WTC11 (cell line): ENCODE results near the gene FMNL3. TPM values are rescaled to one million over a fixed set of nuclear protein-coding genes. Genes with fewer than 3 reads are reported as not detected.

ENCODE experiments used
- ATAC-seq: fragments of 200-7000 bp; cut with Tn5 transposase; 2 replicates; pipeline ENCODE4 v1.10.0; 2021; ENCODE audit warnings: mild to moderate bottlenecking, moderate library complexity
- CTCF ChIA-PET: fragments of 300-600 bp; sonication (Branson Sonifier 250); formaldehyde crosslinking; loops from one replicate; lab custom pipeline; 2021; ENCODE audit warnings: antibody characterized with exemption; lab: Charles Lee
- POLR2A ChIA-PET: fragments of 350-600 bp; sonication (Branson Sonifier 250); formaldehyde crosslinking; loops from one replicate; lab custom pipeline; 2021; ENCODE audit warnings: antibody characterized with exemption; lab: Charles Lee
- DNase-seq: peaks from one replicate; pipeline ENCODE4 v3.0.0; 2021; ENCODE audit warnings: low spot score
- H3K27ac Mint-ChIP-seq: 2 replicates; pipeline ENCODE4 v1.8.0; 2021; ENCODE audit warnings: mixed read lengths
- H3K27me3 Mint-ChIP-seq: 2 replicates; pipeline ENCODE4 v1.8.0; 2021; ENCODE audit warnings: low read depth, mild to moderate bottlenecking, moderate library complexity, mixed read lengths
- H3K36me3 Mint-ChIP-seq: 2 replicates; pipeline ENCODE4 v1.8.0; 2021; ENCODE audit warnings: mixed read lengths
- H3K4me1 Mint-ChIP-seq: 2 replicates; pipeline ENCODE4 v1.8.0; 2022; ENCODE audit warnings: mixed read lengths
- H3K4me3 Mint-ChIP-seq: 2 replicates; pipeline ENCODE4 v1.8.0; 2021; ENCODE audit warnings: mild to moderate bottlenecking, moderate library complexity, mixed read lengths
- H3K9me3 Mint-ChIP-seq: 2 replicates; pipeline ENCODE4 v1.8.0; 2021; ENCODE audit warnings: mixed read lengths
- AFF4 ChIP-seq: sonication (generic); formaldehyde crosslinking; IDR thresholded peaks from 2 replicates; pipeline ENCODE4 v1.8.1; 2023; ENCODE audit warnings: mild to moderate bottlenecking, missing genetic modification reagents, borderline replicate concordance
- CTCF ChIP-seq: fragments of 200-600 bp; IDR thresholded peaks from 2 replicates; pipeline ENCODE4 v1.8.0; 2022; ENCODE audit warnings: antibody characterized with exemption
- EMX1 ChIP-seq: fragments of 250-450 bp; sonication (Bioruptor Pico); IDR thresholded peaks from 2 replicates; pipeline ENCODE4 v1.8.0; 2021; ENCODE audit warnings: mild to moderate bottlenecking
- ESRRA ChIP-seq: sonication (generic); formaldehyde crosslinking; IDR thresholded peaks from 2 replicates; pipeline ENCODE4 v1.8.1; 2022; ENCODE audit warnings: mild to moderate bottlenecking, missing genetic modification reagents, borderline replicate concordance
- FOXP1 ChIP-seq: sonication (generic); formaldehyde crosslinking; IDR thresholded peaks from 2 replicates; pipeline ENCODE4 v1.8.0; 2022; ENCODE audit warnings: missing genetic modification reagents, mild to moderate bottlenecking, moderate library complexity, borderline replicate concordance
- HMGXB4 ChIP-seq: sonication (generic); formaldehyde crosslinking; IDR thresholded peaks from 2 replicates; pipeline ENCODE4 v1.8.1; 2023; ENCODE audit warnings: mild to moderate bottlenecking, moderate library complexity, missing genetic modification reagents
- NFATC4 ChIP-seq: fragments of 250-450 bp; sonication (Bioruptor Pico); IDR thresholded peaks from 2 replicates; pipeline ENCODE4 v1.9.0; 2021; ENCODE audit warnings: mild to moderate bottlenecking
- NFE2L1 ChIP-seq: sonication (generic); formaldehyde crosslinking; IDR thresholded peaks from 2 replicates; pipeline ENCODE4 v1.8.1; 2023; ENCODE audit warnings: missing genetic modification reagents
- NR1H2 ChIP-seq: sonication (generic); formaldehyde crosslinking; IDR thresholded peaks from 2 replicates; pipeline ENCODE4 v1.9.0; 2021; ENCODE audit warnings: mild to moderate bottlenecking, moderate library complexity, missing genetic modification reagents
- NR3C1 ChIP-seq: sonication (generic); formaldehyde crosslinking; conservative IDR thresholded peaks from 2 replicates; pipeline ENCODE4 v1.8.1; 2023; ENCODE audit warnings: low read depth, mild to moderate bottlenecking, missing genetic modification reagents
- SP1 ChIP-seq: sonication (generic); formaldehyde crosslinking; conservative IDR thresholded peaks from 2 replicates; pipeline ENCODE4 v1.8.1; 2022; ENCODE audit warnings: missing genetic modification reagents
- TEAD1 ChIP-seq: sonication (generic); formaldehyde crosslinking; IDR thresholded peaks from 2 replicates; pipeline ENCODE4 v1.8.0; 2022; ENCODE audit warnings: mild to moderate bottlenecking, missing genetic modification reagents
- USF1 ChIP-seq: sonication (generic); formaldehyde crosslinking; IDR thresholded peaks from 2 replicates; pipeline ENCODE4 v1.8.0; 2022; ENCODE audit warnings: mild to moderate bottlenecking, missing genetic modification reagents
- ZBTB21 ChIP-seq: sonication (generic); formaldehyde crosslinking; IDR thresholded peaks from 2 replicates; pipeline ENCODE4 v1.8.1; 2023; ENCODE audit warnings: mild to moderate bottlenecking, missing genetic modification reagents, borderline replicate concordance
- ZMAT4 ChIP-seq: fragments of 250-450 bp; sonication (Bioruptor Pico); IDR thresholded peaks from 2 replicates; pipeline ENCODE4 v1.9.0; 2021; ENCODE audit warnings: mild to moderate bottlenecking
- ZNF263 ChIP-seq: sonication (generic); formaldehyde crosslinking; IDR thresholded peaks from 2 replicates; pipeline ENCODE4 v1.8.1; 2022; ENCODE audit warnings: low read depth, mild to moderate bottlenecking, moderate library complexity, missing genetic modification reagents
- ZNF423 ChIP-seq: fragments of 250-450 bp; sonication (Bioruptor Pico); IDR thresholded peaks from 2 replicates; pipeline ENCODE4 v2.1.2; 2022; ENCODE audit warnings: mild to moderate bottlenecking, moderate library complexity
- total RNA-seq: library from RNA; stranded (reverse); gene quantifications from 3 replicates; pipeline ENCODE4 v1.2.3, GENCODE V29; 2021

Gene FMNL3
- total RNA-seq, 1 experiment from 2014 or later: 19.3 TPM

GRCh38 chr12:49642370-49642802 lies 64.8 kb downstream of the FMNL3 start (continued):
- TF ChIP-seq AFF4 (CRISPR knock-in tag): no peak
- no peak for TF ChIP-seq EMX1
- no peak for TF ChIP-seq TEAD1
- no peak for TF ChIP-seq NR1H2 (CRISPR knock-in tag)

- POLR2A ChIA-PET: interaction anchor here (1.4 kb wide), 1 partner anchor 21 kb away, joined by 4 read pairs; no protein-coding TSS in a partner anchor
- DNase-seq (no peak), ATAC-seq (no peak)
- CTCF ChIA-PET: interaction anchor here (0.8 to 1.9 kb wide), 3 partner anchors 18 to 99 kb away, joined by 3 to 8 read pairs (median 4); partner anchors contain the start of genes PRPF40B and TMBIM6
- no peaks in the 10 kb centered on the region for H3K27me3 Mint-ChIP-seq
- no peak overlapping the region for H3K27ac Mint-ChIP-seq
- H3K9me3 Mint-ChIP-seq: no peaks in the 10 kb centered on the region
- H3K4me1 Mint-ChIP-seq: peaks cover 17% of the 10 kb centered on the region
- H3K36me3 Mint-ChIP-seq: peaks cover 43% of the 10 kb centered on the region
- no peak for TF ChIP-seq AFF4 (CRISPR knock-in tag)
- H3K4me3 Mint-ChIP-seq: no peak overlapping the region
These were observed 65.3 kb downstream of the FMNL3 start for GRCh38 chr12:49641748-49642369.

- Mint-ChIP-seq H3K36me3 (peaks cover 35% of the 10 kb centered on the region), H3K4me3 (peak overlapping the region; percentile 15; the same call in 1 of the 2 replicates), H3K27me3 (no peaks in the 10 kb centered on the region), H3K27ac (peak overlapping the region; percentile 96), H3K4me1 (peaks cover 21% of the 10 kb centered on the region), H3K9me3 (no peaks in the 10 kb centered on the region)
- ChIA-PET CTCF (interaction anchor here (0.7 to 7.5 kb wide), 24 partner anchors 9 to 202 kb away, joined by 3 to 74 read pairs (median 5); partner anchors contain the start of genes FMNL3, PRPF40B and TMBIM6), POLR2A (interaction anchor here (0.6 to 1.0 kb wide), 4 partner anchors 14 to 191 kb away, joined by 3 to 5 read pairs (median 4); partner anchors contain the start of genes NCKAP5L, PRPF40B and TMBIM6)
- ATAC-seq (peak; percentile 86), DNase-seq (peak; percentile 63)
- TF ChIP-seq USF1 (CRISPR knock-in tag) (no peak), TEAD1 (no peak), ZNF263 (CRISPR knock-in tag) (no peak), ZNF423 (no peak), ZBTB21 (CRISPR knock-in tag) (no peak), CTCF (0 out of 2 replicates have a peak, but pooled peaks have one; percentile 23), NR3C1 (CRISPR knock-in tag) (no peak), EMX1 (no peak), NFE2L1 (CRISPR knock-in tag) (0 out of 2 replicates have a peak, but pooled peaks have one; percentile 15), ESRRA (CRISPR knock-in tag) (no peak), FOXP1 (CRISPR knock-in tag) (no peak), HMGXB4 (CRISPR knock-in tag) (no peak), SP1 (CRISPR knock-in tag) (no peak), NFATC4 (no peak), NR1H2 (CRISPR knock-in tag) (no peak), ZMAT4 (CRISPR knock-in tag) (no peak)
These were observed 70.0 kb downstream of the FMNL3 start for GRCh38 chr12:49636979-49637755.
